Large intestine (tissue), 3 donors: ENCODE data around the gene CDKN1C. TPM values are rescaled to one million over a fixed set of nuclear protein-coding genes. Genes with fewer than 3 reads are reported as not detected.
"Not testable (repeated sequence)": the region's sequence is repeated elsewhere in the genome, so short reads cannot be mapped to it uniquely, and the experiment has no call there.

Experiments used
- DNase-seq, 2 donors: peaks; one replicate each; pipeline versions ENCODE4 v3.0.0 to v3.0.0-alpha.2; 2013
- H3K27ac ChIP-seq: one replicate; pipeline ENCODE4 v1.5.1; 2013; ENCODE audit warnings: low read length
- H3K27me3 ChIP-seq: 2 replicates; pipeline ENCODE4 v1.6.1; 2013; ENCODE audit warnings: low read length; ENCODE audit not compliant: control insufficient read depth, insufficient read depth
- H3K36me3 ChIP-seq: 2 replicates; pipeline ENCODE4 v1.6.1; 2013; ENCODE audit warnings: low read length; ENCODE audit not compliant: control insufficient read depth, insufficient read depth
- H3K4me1 ChIP-seq: one replicate; pipeline ENCODE4 v1.6.1; 2013; ENCODE audit warnings: low read length; ENCODE audit not compliant: control insufficient read depth, insufficient read depth
- H3K4me3 ChIP-seq: one replicate; pipeline ENCODE4 v1.5.1; 2013; ENCODE audit warnings: low read length
- H3K9me3 ChIP-seq: one replicate; pipeline ENCODE4 v1.6.1; 2013; ENCODE audit warnings: mild to moderate bottlenecking, low read depth, low read length, moderate library complexity; ENCODE audit not compliant: control insufficient read depth
- WGBS: methylation state at CpG from one replicate; pipeline ENCODE4 v1.1.5; 2013; ENCODE audit warnings: low lambda C conversion rate; ENCODE audit not compliant: insufficient coverage; 5-methylcytosine and 5-hydroxymethylcytosine counted together
- polyA plus RNA-seq: library from polyadenylated mRNA; unstranded; fragments of 120-200 nt; gene quantifications from one replicate; pipeline ENCODE4 v1.2.1, GENCODE V29; 2013

CDKN1C gene
- polyA plus RNA-seq, 1 donor = 197 TPM

- no peak for DNase-seq
- H3K36me3 ChIP-seq = no peaks in the 10 kb centered on the region
Observed at GRCh38 chr11:2909133-2909902, 23.7 kb upstream of the CDKN1C start.

GRCh38 chr11:2908130-2908529, 22.6 kb upstream of the CDKN1C start:
- H3K27ac ChIP-seq = no peak overlapping the region
- peaks cover 17% of the 10 kb centered on the region for H3K27me3 ChIP-seq
- no peak for DNase-seq
- peaks cover 18% of the 10 kb centered on the region for H3K9me3 ChIP-seq
- peaks cover 52% of the 10 kb centered on the region for H3K4me1 ChIP-seq
- no peak overlapping the region for H3K4me3 ChIP-seq
- WGBS = no CpG with 5 or more reads among the region's 14 CpGs
- H3K36me3 ChIP-seq = no peaks in the 10 kb centered on the region

More at GRCh38 chr11:2909133-2909902, 23.7 kb upstream of the CDKN1C start:
- peaks cover 17% of the 10 kb centered on the region for H3K27me3 ChIP-seq
- no peak overlapping the region for H3K27ac ChIP-seq
- no CpG with 5 or more reads among the region's 78 CpGs for WGBS
- H3K9me3 ChIP-seq = peaks cover 15% of the 10 kb centered on the region
- H3K4me3 ChIP-seq = no peak overlapping the region
- peaks cover 53% of the 10 kb centered on the region for H3K4me1 ChIP-seq

DNA sequence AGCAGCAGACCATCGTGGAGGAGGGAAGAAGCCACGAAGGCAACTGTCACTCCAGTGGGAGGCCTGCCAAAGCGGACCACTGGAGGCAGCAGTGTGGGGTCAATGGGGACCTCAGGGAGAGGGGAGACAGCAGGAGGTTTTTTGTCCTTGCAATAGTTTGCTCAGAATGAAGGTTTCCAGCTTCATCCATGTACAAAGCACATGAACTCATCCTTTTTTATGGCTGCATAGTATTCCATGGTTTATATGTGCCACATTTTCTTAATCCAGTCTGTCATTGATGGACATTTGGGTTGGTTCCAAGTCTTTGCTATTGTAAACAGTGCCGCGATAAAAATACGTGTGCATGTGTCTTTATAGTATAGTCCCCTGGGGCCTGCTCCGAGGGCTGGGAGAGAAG, 19.7 kb upstream of the CDKN1C start:
- not testable (repeated sequence) for H3K27ac ChIP-seq, H3K4me3 ChIP-seq, DNase-seq, H3K36me3 ChIP-seq
- H3K4me1 ChIP-seq = peaks cover 40% of the 10 kb centered on the region
- WGBS = 100% methylated on average over 1 of the region's 7 CpGs
- peaks cover 17% of the 10 kb centered on the region for H3K27me3 ChIP-seq
- peaks cover 14% of the 10 kb centered on the region for H3K9me3 ChIP-seq

- H3K27ac ChIP-seq = peak overlapping the region; percentile 71
- H3K4me1 ChIP-seq = peaks cover 37% of the 10 kb centered on the region
- no peaks in the 10 kb centered on the region for H3K36me3 ChIP-seq
- peak in 1 of 2 donors; percentile 52 for DNase-seq
- H3K9me3 ChIP-seq = peaks cover 11% of the 10 kb centered on the region
- peaks cover 10% of the 10 kb centered on the region for H3K27me3 ChIP-seq
- H3K4me3 ChIP-seq = peak overlapping the region; percentile 57
- no CpG with 5 or more reads among the region's 21 CpGs for WGBS
Observed at GRCh38 chr11:2904153-2905052, 18.8 kb upstream of the CDKN1C start.

GRCh38 chr11:2903672-2904011, 18.1 kb upstream of the CDKN1C start:
- 40% methylated on average over 2 of the region's 7 CpGs for WGBS
- Histone ChIP-seq H3K27ac (peak overlapping the region; percentile 71), H3K4me3 (peak overlapping the region; percentile 57), H3K27me3 (peaks cover 3% of the 10 kb centered on the region), H3K4me1 (peaks cover 33% of the 10 kb centered on the region), H3K36me3 (no peaks in the 10 kb centered on the region), H3K9me3 (peaks cover 11% of the 10 kb centered on the region)
- DNase-seq = peak in 1 of 2 donors; percentile 70

- Histone ChIP-seq H3K4me1 (peaks cover 30% of the 10 kb centered on the region), H3K27me3 (no peaks in the 10 kb centered on the region), H3K4me3 (peak overlapping the region; percentile 57), H3K9me3 (peaks cover 8% of the 10 kb centered on the region), H3K27ac (peak overlapping the region; percentile 71), H3K36me3 (no peaks in the 10 kb centered on the region)
- DNase-seq = peak in 1 of 2 donors; percentile 86
- WGBS = no CpG with 5 or more reads among the region's 23 CpGs
Observed at GRCh38 chr11:2902784-2903671, 17.5 kb upstream of the CDKN1C start.

DNA sequence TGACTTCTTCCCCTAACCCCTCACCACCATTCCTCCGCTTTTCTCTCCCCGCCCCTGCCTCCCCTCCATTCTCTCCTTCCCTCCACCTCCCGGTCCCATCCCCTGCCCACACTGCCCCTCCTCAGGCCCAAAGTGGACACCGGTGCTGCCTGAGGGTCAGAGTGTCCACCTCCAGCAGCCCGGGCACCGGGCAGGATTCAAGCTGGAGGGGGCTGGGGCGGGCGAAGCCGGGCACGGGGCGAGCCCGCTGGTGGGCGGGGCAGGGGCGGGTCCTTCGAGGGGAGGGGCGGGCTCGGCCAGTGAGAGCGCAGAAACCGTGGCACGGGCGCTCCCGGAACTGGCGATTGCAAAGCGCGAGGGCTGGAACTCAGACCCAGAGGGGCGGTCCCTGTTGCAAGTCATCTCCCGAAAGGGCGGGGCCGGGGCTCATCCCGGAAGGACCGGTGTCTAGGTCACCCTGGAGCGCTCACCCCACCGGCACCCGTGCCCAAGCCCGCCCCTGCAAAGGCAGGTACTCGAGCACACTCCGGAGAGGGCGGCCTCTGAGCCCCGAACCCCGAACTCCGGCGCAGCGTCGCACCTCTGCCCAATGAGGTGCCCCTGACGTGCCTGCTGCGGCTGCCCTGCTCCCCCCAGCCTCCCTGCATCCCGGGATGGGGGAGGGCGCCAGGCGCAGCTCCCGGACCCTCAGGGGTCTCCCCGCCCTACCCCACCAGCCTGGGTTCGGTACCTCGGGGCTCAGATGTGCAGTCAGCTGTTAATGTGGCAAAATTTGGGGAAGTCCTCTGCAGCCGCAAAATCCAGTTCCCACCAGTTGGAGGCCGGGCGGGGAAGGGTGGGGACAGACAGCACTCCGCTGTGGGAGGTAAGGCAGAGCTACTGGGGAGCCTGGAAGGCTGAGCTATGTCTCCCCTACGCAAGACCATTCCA, 16.5 kb upstream of the CDKN1C start:
- peak overlapping the region; percentile 71 for H3K27ac ChIP-seq
- no CpG with 5 or more reads among the region's 58 CpGs for WGBS
- H3K4me1 ChIP-seq = peaks cover 30% of the 10 kb centered on the region
- H3K36me3 ChIP-seq = no peaks in the 10 kb centered on the region
- H3K9me3 ChIP-seq = peaks cover 7% of the 10 kb centered on the region
- H3K27me3 ChIP-seq = no peaks in the 10 kb centered on the region
- peak; percentile 96 for DNase-seq
- H3K4me3 ChIP-seq = peak overlapping the region; percentile 57

- no peaks in the 10 kb centered on the region for H3K36me3 ChIP-seq
- H3K4me3 ChIP-seq = peak overlapping the region; percentile 57
- no peaks in the 10 kb centered on the region for H3K27me3 ChIP-seq
- no CpG with 5 or more reads among the region's 16 CpGs for WGBS
- peaks cover 30% of the 10 kb centered on the region for H3K4me1 ChIP-seq
- DNase-seq = no peak
- no peak overlapping the region for H3K27ac ChIP-seq
- peaks cover 3% of the 10 kb centered on the region for H3K9me3 ChIP-seq
Observed at GRCh38 chr11:2901196-2901796, 15.7 kb upstream of the CDKN1C start.
